ENCODE results near the gene CPLANE1. TPM values are rescaled to one million over a fixed set of nuclear protein-coding genes. Genes with fewer than 3 reads are reported as not detected.

The CPLANE1 gene
- total RNA-seq, 4 donors from 2014 or later, result 14.0 to 65.2 (median 21.3) TPM

- no peak for DNase-seq
- Histone ChIP-seq H3K4me3 (no peak overlapping the region), H3K36me3 (peaks cover 0 to 80% (median 0%) of the 10 kb centered on the region in 3 donors), H3K27ac (no peak overlapping the region), H3K9me3 (no peaks in the 10 kb centered on the region), H3K4me1 (no peaks in the 10 kb centered on the region), H3K27me3 (no peaks in the 10 kb centered on the region)
- TF ChIP-seq POLR2A (IDR thresholded peaks at IDR 0.05), result no peak
- no peak for TF ChIP-seq CTCF (IDR thresholded peaks at IDR 0.05)
These were observed 76.2 kb downstream of the CPLANE1 start for GRCh38 chr5:37172957-37173356.

- no peak for DNase-seq
- Histone ChIP-seq H3K4me3 (no peak overlapping the region), H3K27ac (no peak overlapping the region), H3K9me3 (no peaks in the 10 kb centered on the region), H3K27me3 (no peaks in the 10 kb centered on the region), H3K36me3 (peaks cover 0 to 61% (median 0%) of the 10 kb centered on the region in 3 donors), H3K4me1 (no peaks in the 10 kb centered on the region)
- no peak for TF ChIP-seq CTCF (IDR thresholded peaks at IDR 0.05)
- TF ChIP-seq POLR2A (IDR thresholded peaks at IDR 0.05), result no peak
These were observed 78.3 kb downstream of the CPLANE1 start for GRCh38 chr5:37170856-37171255.

- no peak for DNase-seq
- TF ChIP-seq CTCF (IDR thresholded peaks at IDR 0.05) (no peak), POLR2A (IDR thresholded peaks at IDR 0.05) (no peak)
- H3K36me3 ChIP-seq, result peaks cover 0 to 30% (median 0%) of the 10 kb centered on the region in 3 donors
- no peaks in the 10 kb centered on the region for H3K27me3 ChIP-seq
- H3K4me3 ChIP-seq, result no peak overlapping the region
- H3K9me3 ChIP-seq, result no peaks in the 10 kb centered on the region
- no peak overlapping the region for H3K27ac ChIP-seq
- no peaks in the 10 kb centered on the region for H3K4me1 ChIP-seq
These were observed 83.0 kb downstream of the CPLANE1 start for GRCh38 chr5:37166197-37166596.

DNA sequence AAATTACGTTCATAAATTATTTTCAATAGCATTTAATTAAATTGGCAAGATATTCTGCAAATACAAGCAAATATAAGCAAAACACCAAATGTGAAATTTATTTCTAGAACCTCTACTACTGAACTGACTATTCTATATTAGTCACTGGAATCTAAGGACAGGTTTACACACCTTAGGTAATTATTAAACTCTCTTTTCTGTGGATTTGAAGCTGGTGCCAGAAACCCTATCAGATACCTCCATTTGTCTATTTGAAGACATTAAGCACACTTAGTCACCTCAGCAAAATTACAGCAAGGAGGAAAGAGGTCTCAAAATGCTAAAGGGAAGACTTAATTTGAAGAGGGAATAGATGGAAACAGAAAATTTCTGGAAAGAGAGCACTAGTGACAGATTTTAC, 83.4 kb downstream of the CPLANE1 start:
- Histone ChIP-seq H3K27me3 (no peaks in the 10 kb centered on the region), H3K9me3 (no peaks in the 10 kb centered on the region), H3K4me3 (no peak overlapping the region), H3K36me3 (peaks cover 0 to 26% (median 0%) of the 10 kb centered on the region in 3 donors), H3K4me1 (no peaks in the 10 kb centered on the region), H3K27ac (no peak overlapping the region)
- TF ChIP-seq POLR2A (IDR thresholded peaks at IDR 0.05) (no peak), CTCF (IDR thresholded peaks at IDR 0.05) (no peak)
- no peak for DNase-seq

DNA sequence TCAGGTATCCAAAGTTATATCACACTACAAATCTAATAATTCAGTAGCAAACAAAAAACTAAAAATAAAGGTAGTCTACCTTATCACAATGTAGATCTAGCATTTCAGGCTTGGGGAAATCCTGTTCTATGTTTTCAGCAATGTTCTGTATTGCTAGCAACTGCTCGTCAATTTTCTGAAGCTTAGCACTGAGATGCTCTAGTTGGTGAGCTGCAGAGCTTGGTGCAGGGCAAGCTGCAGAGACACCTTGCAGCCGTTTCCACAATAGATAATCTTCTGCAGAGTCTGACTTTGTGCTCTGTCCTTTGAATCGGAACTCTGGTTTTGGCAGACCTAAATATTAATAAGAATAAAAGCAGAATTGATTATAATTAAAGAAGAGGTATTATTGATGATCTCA, 95.5 kb downstream of the CPLANE1 start:
- Histone ChIP-seq H3K9me3 (no peaks in the 10 kb centered on the region), H3K4me3 (no peak overlapping the region), H3K27ac (no peak overlapping the region), H3K4me1 (no peaks in the 10 kb centered on the region), H3K36me3 (peaks cover 0 to 37% (median 0%) of the 10 kb centered on the region in 3 donors), H3K27me3 (no peaks in the 10 kb centered on the region)
- TF ChIP-seq POLR2A (IDR thresholded peaks at IDR 0.05) (no peak), CTCF (IDR thresholded peaks at IDR 0.05) (no peak)
- no peak for DNase-seq

GRCh38 chr5:37146896-37147295, 102.3 kb downstream of the CPLANE1 start:
- TF ChIP-seq CTCF (IDR thresholded peaks at IDR 0.05) (no peak), POLR2A (IDR thresholded peaks at IDR 0.05) (no peak)
- H3K9me3 ChIP-seq, result no peaks in the 10 kb centered on the region
- no peaks in the 10 kb centered on the region for H3K4me1 ChIP-seq
- H3K4me3 ChIP-seq, result no peak overlapping the region
- no peak overlapping the region for H3K27ac ChIP-seq
- no peak for DNase-seq
- H3K27me3 ChIP-seq, result no peaks in the 10 kb centered on the region
- peaks cover 0 to 29% (median 0%) of the 10 kb centered on the region in 3 donors for H3K36me3 ChIP-seq
